Smooth muscle cell of the pulmonary artery (primary cell): ENCODE data around the gene JAKMIP1. TPM values are rescaled to one million over a fixed set of nuclear protein-coding genes. Genes with fewer than 3 reads are reported as not detected.

Experiments used
- total RNA-seq: library from RNA; depleted of rRNA; stranded (reverse); fragments of >200 nt; gene quantifications from 2 replicates; pipeline ENCODE4 v1.2.3, GENCODE V29; 2014

Gene JAKMIP1
- not detected in 2 replicates for total RNA-seq

DNA sequence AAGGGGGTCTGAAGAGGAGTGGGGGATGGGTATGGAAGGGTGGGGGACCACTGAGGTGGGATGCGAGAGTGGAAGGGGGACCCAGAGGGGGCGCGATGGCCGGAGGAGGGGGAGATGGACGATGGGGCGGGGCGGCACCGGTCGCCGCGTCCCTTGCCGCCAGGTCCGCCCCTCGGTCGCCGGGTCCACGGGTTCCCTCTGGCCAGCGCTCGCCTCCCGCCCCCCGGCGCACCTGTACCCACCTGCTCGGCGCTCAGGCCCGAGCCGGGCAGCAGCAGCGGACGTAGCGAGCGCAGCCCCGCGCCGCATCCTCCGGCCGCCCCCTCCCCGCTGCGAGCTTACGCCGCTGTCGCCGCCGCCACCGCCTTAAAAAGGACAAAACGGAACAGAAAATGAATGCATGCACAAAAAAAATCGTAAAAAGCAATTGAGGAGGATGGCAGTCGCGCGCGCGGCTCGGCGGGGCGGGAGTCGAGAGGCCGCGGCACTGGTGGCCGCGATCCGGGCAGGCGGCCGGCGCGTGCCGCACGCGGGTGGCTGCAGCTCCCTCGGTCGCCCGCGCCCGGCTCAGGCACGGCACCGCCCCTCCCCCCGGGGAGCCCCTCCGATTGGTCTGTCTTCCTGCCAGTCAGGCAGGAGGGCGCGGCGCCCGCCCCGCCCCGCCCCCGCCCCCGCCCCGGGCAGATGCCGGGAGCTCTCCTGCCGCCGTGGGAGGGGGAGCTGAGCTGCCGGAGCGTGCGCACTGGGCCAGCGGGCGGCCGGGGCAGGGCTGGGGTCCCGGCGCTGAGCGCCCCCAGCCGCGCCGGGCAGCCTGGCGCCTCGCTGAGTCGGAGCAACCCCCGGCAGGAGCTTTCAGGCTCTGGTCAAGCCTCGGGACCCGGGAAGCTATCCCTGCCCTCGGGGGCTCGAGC, at the start of gene JAKMIP1:
Gene JAKMIP1 (minus strand): TSS at position 539 of the 911 bp plus-strand sequence. CDS start 87,699 bp downstream, outside the sequence.

GRCh38 chr4:6018331-6018730, 182.0 kb downstream of the JAKMIP1 start, which contains the start of gene C4orf50:
Gene C4orf50 (minus strand): TSS chr4:6018431.

Other genes with a start within 250 kb of the JAKMIP1 start
- gene C4orf50, start 182.1 kb downstream of the JAKMIP1 start, total RNA-seq: under 0.01 TPM in 1 of 2 replicates, not detected in the other
- gene WFS1, start 69.3 kb upstream of the JAKMIP1 start, total RNA-seq: 40.7 and 45.3 TPM in 2 replicates